Thyroid gland (tissue), 4 donors: ENCODE measurements around the gene STRIP2. TPM values are rescaled to one million over a fixed set of nuclear protein-coding genes. Genes with fewer than 3 reads are reported as not detected.

Source experiments
- DNase-seq, 2 donors: peaks; one replicate each; pipeline ENCODE4 v3.0.0-alpha.2; 2019
- H3K27ac ChIP-seq, 3 donors: fragments of 200-600 bp; sonication (generic); 1 replicate in 2 of 3; 2 replicates in 1 of 3; pipeline ENCODE4 v1.5.1; 2016 to 2019; ENCODE audit warnings: mild to moderate bottlenecking in 1 of 3, moderate library complexity in 1 of 3
- H3K27me3 ChIP-seq: fragments of 200-600 bp; sonication (generic); one replicate; pipeline ENCODE4 v1.5.1; 2019
- H3K36me3 ChIP-seq, 2 donors: fragments of 200-600 bp; sonication (generic); one replicate each; pipeline ENCODE4 v1.5.1; 2016 to 2019
- H3K4me1 ChIP-seq, 2 donors: fragments of 200-600 bp; sonication (generic); one replicate each; pipeline ENCODE4 v1.5.1; 2017 to 2019
- H3K4me3 ChIP-seq, 3 donors: fragments of 200-600 bp; sonication (generic); replicated peaks in 1 of 3; 1 replicate in 2 of 3; 2 replicates in 1 of 3; pipeline ENCODE4 v1.5.1; 2016; ENCODE audit warnings: mild to moderate bottlenecking in 1 of 3
- H3K9me3 ChIP-seq: fragments of 200-600 bp; sonication (generic); one replicate; pipeline ENCODE4 v1.5.1; 2017
- POLR2A ChIP-seq, 2 donors: fragments of 450-650 bp; IDR thresholded peaks; one replicate each; pipeline ENCODE4 v1.6.1; 2017; ENCODE audit warnings: antibody characterized with exemption in 2 of 2, mild to moderate bottlenecking in 2 of 2, moderate library complexity in 1 of 2
- WGBS, 2 donors: methylation state at CpG; one replicate each; pipeline ENCODE4 v1.1.5; 2017; 5-methylcytosine and 5-hydroxymethylcytosine counted together
- intact Hi-C: fragments of 100-400 bp; cut with DNase I; formaldehyde crosslinking; loops from one replicate; pipeline ENCODE4 v1.15.1; 2023
- total RNA-seq, 4 donors: library from RNA; depleted of rRNA; stranded (reverse); fragments of >200 nt; gene quantifications; one replicate each; pipeline ENCODE4 v1.2.3, GENCODE V29; 2016
- TF ChIP-seq, protein P1 (sequence below), 6 experiments: fragments of 200-600 bp in 3 of 6; fragments of 450-650 bp in 3 of 6; sonication (generic) in 3 of 6; IDR thresholded peaks; one replicate each; pipeline ENCODE4 v1.5.1; 2016 to 2019; ENCODE audit warnings: antibody characterized with exemption in 6 of 6, mild to moderate bottlenecking in 2 of 6, inconsistent platforms in 1 of 6, moderate library complexity in 1 of 6

STRIP2 gene
- total RNA-seq, 4 donors from 2014 or later: 0.22 to 0.94 (median 0.54) TPM

DNA sequence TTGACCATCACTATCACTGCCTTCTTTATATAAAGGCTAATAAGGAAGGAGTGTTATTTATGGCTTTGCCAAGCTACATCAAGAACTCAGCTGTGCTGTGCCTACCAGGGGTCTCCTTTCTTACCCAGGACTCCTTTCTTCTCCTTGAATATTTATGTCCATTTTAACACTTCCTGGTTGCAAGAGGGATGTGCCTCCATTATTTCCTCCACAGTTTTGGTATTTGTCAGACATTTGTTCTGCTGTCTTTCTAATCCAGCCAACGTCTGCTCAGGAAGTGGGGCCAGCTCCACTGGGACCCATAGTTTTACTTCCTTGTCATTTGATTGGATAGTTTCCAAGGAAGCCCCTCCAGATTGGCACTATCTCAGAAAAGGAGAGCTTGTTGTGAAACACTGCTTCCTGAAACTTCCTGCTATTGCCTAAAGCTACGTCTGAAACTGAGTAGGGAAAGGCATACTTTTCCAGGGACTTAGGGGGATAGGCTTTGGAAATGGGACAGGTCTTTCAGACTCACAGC, 6.6 kb upstream of the STRIP2 start:
- peaks cover 30 to 39% of the 10 kb centered on the region in 2 donors for H3K36me3 ChIP-seq

DNA sequence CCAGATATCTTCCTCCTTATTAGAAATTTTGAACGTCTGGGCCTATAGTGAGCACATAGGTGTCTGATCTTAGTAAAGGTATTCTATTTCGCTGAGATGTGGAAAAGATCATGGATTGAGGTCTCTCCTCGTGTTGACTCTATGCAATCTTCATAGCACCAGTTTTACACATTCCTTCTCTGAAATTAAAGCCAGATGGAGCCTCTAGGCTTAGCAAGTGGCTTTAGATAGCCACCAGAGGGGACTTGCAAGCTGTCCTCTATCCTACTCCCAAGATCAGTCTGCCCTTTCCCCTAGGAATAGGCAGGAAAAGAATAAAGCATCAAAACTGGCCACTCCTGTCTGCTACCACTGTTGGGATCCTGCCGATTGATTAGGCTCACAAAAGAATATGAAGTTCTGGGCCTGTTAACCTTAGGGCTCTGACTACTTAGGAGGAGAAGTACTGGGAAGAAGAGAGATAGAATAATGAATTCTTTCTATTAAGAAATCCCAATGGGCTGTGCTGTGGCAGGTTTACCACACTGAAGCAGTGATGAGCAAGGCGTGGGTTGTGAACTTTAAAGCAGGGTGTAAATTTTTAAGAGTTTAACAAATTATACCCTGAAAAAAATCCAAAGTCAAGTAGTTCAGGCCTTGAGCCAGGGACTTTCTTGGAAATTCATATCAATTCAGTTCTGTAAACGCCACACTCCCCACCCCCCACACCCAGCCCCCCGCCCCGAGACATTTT, 2.2 kb upstream of the STRIP2 start:
- no peak overlapping the region for H3K27ac ChIP-seq
- peaks cover 6 to 10% of the 10 kb centered on the region in 2 donors for H3K36me3 ChIP-seq
- intact Hi-C loops: no loop called here
- H3K4me1 ChIP-seq: peaks cover 10 to 14% of the 10 kb centered on the region in 2 donors
- H3K4me3 ChIP-seq: no peak overlapping the region
- no peak for DNase-seq
- 80 to 83% methylated on average over 8 of the region's 8 CpGs for WGBS, 2 donors
- H3K27me3 ChIP-seq: no peaks in the 10 kb centered on the region
- TF ChIP-seq POLR2A (IDR thresholded peaks at IDR 0.05): no peak
- TF ChIP-seq, protein P1, sequence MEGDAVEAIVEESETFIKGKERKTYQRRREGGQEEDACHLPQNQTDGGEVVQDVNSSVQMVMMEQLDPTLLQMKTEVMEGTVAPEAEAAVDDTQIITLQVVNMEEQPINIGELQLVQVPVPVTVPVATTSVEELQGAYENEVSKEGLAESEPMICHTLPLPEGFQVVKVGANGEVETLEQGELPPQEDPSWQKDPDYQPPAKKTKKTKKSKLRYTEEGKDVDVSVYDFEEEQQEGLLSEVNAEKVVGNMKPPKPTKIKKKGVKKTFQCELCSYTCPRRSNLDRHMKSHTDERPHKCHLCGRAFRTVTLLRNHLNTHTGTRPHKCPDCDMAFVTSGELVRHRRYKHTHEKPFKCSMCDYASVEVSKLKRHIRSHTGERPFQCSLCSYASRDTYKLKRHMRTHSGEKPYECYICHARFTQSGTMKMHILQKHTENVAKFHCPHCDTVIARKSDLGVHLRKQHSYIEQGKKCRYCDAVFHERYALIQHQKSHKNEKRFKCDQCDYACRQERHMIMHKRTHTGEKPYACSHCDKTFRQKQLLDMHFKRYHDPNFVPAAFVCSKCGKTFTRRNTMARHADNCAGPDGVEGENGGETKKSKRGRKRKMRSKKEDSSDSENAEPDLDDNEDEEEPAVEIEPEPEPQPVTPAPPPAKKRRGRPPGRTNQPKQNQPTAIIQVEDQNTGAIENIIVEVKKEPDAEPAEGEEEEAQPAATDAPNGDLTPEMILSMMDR (IDR thresholded peaks at IDR 0.05): no peak
- H3K9me3 ChIP-seq: no peaks in the 10 kb centered on the region

More for the DNA sequence above, 6.6 kb upstream of the STRIP2 start:
- intact Hi-C loops: loop anchor here (10.0 kb wide), 1 partner anchor 53 kb away; no protein-coding TSS in a partner anchor
- 58 to 68% methylated on average over 2 of the region's 2 CpGs for WGBS, 2 donors
- no peaks in the 10 kb centered on the region for H3K27me3 ChIP-seq
- H3K9me3 ChIP-seq: no peaks in the 10 kb centered on the region
- no peak for DNase-seq
- no peaks in the 10 kb centered on the region for H3K4me1 ChIP-seq
- H3K27ac ChIP-seq: no peak overlapping the region
- no peak for TF ChIP-seq POLR2A (IDR thresholded peaks at IDR 0.05)
- no peak overlapping the region for H3K4me3 ChIP-seq

DNA sequence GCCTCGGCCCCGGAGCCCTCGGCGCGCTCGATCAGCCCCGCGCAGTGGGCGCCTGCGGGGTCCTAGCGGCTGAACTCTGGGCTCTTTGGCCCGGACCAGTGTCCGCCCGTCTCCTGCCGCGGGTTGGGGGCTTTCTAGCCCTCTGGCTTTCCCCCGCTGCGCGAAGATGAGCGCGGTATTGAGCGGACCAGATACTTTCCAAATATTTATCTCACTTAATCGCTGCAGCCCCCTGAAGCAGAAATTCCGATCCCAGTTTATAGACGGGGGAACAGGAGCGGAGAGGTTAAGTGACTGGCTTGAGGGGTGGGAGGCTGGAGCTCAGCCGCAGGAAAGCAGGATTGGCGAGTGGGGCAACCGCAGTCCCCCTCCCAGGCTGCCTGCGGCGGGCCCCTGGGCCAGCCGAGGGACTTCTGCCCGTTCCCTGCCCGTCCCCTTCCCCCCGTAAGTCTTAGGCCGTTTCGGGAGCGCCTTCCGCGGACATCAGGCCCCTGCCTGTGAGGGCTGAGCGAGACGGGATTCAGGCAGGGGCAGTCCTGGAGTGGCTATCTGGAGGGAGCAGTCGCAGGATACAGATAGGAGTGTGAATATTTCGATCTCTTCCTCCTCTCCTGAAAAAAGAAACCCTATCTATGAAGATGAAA, 565 bp downstream of the STRIP2 start:
- no peaks in the 10 kb centered on the region for H3K36me3 ChIP-seq
- no peaks in the 10 kb centered on the region for H3K9me3 ChIP-seq
- TF ChIP-seq POLR2A (IDR thresholded peaks at IDR 0.05): no peak
- TF ChIP-seq, protein P1 (IDR thresholded peaks at IDR 0.05): no peak
- 3% methylated on average over 18 to 33 of the region's 44 CpGs for WGBS, 2 donors
- peaks cover 10 to 14% of the 10 kb centered on the region in 2 donors for H3K4me1 ChIP-seq
- DNase-seq: peak; percentile 2 to 8
- peak overlapping the region in 1 of 3 donors; percentile 10 for H3K27ac ChIP-seq
- peak overlapping the region; percentile 54 to 66 (median 60) for H3K4me3 ChIP-seq
- H3K27me3 ChIP-seq: no peaks in the 10 kb centered on the region
- intact Hi-C loops: no loop called here

DNA sequence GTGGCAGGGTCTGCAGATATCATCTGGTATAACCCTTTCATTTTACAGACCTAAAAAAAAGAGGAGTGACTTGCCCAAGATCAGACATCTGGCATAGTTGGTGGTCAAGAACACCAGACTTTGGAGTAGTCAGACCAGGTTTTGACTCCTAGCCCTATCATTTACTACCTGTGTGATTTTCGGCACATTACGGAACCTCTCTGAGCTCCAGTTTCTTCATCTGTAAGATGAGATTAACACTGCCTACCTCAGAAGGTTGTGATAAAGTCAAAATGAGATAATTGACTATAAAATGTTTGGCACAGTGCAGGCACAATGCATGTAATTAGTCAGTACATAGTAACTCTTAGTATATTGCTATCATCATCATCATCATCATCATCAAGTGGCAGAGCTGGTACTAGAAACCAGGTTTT, 1.2 kb downstream of the STRIP2 start:
- peak overlapping the region in 1 of 3 donors; percentile 60 for H3K4me3 ChIP-seq
- no peaks in the 10 kb centered on the region for H3K36me3 ChIP-seq
- H3K27ac ChIP-seq: no peak overlapping the region
- no peaks in the 10 kb centered on the region for H3K27me3 ChIP-seq
- no peaks in the 10 kb centered on the region for H3K9me3 ChIP-seq
- WGBS, 2 donors: 95 to 97% methylated on average over 2 of the region's 2 CpGs
- no peak for DNase-seq
- TF ChIP-seq, protein P1 (IDR thresholded peaks at IDR 0.05): no peak
- peaks cover 10 to 14% of the 10 kb centered on the region in 2 donors for H3K4me1 ChIP-seq
- intact Hi-C loops: no loop called here

DNA sequence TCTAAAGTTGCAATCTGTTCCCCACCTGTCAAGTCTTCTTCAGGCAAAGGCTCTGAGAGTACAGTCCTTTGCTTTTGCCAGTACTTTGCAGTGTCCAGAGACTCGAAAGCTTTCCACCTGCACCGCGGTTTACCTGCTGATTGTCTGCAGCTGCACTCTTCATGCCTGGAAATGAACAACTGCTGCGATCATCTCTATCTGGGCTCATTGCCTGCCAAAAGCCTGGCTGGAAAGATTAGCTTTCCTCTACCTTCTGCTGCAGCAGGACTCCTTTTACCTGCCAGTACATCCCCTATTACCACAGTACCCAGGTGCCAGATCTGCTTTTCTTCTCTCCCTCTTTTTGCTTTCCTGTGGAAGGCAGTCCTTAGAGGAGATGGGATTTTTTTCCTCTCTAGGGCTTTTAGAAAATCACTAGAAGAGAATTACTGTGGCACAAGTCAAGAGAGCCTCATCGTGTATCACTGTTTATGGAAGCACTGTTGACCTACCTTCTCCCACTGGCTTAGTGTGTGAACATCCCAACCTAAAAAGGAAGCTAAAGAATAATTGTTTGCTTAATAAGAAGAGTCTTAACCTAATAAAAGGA, 2.2 kb downstream of the STRIP2 start:
- no peak for TF ChIP-seq POLR2A (IDR thresholded peaks at IDR 0.05)
- TF ChIP-seq, protein P1 (IDR thresholded peaks at IDR 0.05): no peak
- WGBS, 2 donors: 85% methylated on average over 5 of the region's 5 CpGs
- intact Hi-C loops: no loop called here

More for the DNA sequence above, 2.2 kb downstream of the STRIP2 start:
- Histone ChIP-seq H3K36me3 (no peaks in the 10 kb centered on the region), H3K27me3 (no peaks in the 10 kb centered on the region), H3K4me3 (no peak overlapping the region), H3K9me3 (no peaks in the 10 kb centered on the region), H3K4me1 (peaks cover 10 to 14% of the 10 kb centered on the region in 2 donors), H3K27ac (no peak overlapping the region)
- DNase-seq: no peak
